ENCODE results near the gene TSHZ2.
A peak's percentile ranks its signal among the peaks of the same experiment; 100 is the strongest.

Gene TSHZ2

GRCh38 chr20:53030061-53030460 lies 57.9 kb downstream of the TSHZ2 start:
- DNase-seq, result no peak

- DNase-seq, result no peak
Observed at GRCh38 chr20:53032046-53032445, 59.9 kb downstream of the TSHZ2 start.

DNA sequence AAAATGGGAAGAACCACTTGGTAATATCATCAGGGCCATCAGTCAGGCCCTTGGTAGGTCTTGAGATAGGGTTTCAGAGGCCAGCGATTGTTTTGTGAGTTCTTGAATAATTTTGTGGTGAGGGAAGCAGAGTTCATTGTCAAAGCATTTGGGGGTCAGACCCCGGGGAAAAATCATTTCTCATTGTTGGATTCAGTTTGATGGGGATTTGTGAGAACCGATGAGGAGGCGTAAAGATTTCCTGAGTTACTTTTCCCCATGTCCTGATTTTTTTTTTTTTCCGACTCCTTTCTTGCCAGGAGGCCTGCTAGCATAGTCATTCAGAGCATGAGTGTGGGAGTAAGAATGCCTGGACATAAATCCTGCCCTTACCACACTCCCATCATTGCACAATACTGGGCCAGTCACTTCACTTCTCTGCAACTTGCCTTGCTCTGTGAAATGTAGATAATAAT lies 60.3 kb downstream of the TSHZ2 start:
- DNase-seq, result no peak

- DNase-seq, result no peak
Observed at GRCh38 chr20:53033176-53033575, 61.0 kb downstream of the TSHZ2 start.

DNA sequence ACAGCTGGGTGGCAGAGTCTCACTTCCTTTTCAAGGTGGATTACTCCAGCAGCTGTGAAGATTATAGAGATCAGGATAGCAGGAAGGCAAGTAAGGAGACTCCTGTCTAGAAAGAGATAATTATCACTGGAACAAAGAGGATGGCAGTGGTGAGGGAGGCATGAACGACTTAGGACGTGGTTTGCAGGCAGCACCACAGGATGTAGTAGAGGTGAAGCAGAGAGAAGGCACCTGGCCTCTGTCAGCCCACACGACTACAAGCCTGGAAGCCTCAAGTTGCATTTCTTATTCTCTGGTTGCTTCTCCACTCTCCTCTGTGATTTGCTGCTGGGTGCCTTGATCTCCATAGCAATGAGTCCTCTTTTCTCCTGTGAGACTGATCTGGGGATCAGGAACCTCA lies 62.7 kb downstream of the TSHZ2 start:
- peak; percentile 65 for DNase-seq

- no peak for DNase-seq
Observed at GRCh38 chr20:53036992-53037391, 64.8 kb downstream of the TSHZ2 start.

- no peak for DNase-seq
Observed at GRCh38 chr20:53037621-53038020, 65.5 kb downstream of the TSHZ2 start.

GRCh38 chr20:53038299-53038698 lies 66.1 kb downstream of the TSHZ2 start:
- no peak for DNase-seq

- peak; percentile 62 for DNase-seq
Observed at GRCh38 chr20:53040693-53041589, 68.8 kb downstream of the TSHZ2 start.

DNA sequence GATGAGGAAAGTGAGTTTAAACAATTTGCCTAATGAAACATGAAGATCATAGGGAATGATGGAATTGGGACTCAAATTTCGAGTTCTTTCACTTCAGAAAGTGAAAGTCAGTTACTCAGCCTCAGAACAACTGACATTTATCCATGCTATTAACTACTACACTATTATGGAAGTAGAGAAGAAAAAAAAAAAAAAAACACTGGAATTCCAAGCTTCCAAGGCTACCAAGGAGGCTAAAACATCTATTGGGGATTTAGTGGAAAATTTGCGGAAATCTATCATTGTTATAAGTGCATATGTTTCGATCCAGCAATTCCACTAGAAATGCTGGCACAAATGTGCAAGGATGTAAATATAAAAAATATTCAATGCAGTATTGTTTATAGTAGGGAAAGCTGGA lies 70.4 kb downstream of the TSHZ2 start:
- DNase-seq, result no peak

- DNase-seq, result no peak
Observed at GRCh38 chr20:53044296-53044695, 72.1 kb downstream of the TSHZ2 start.

GRCh38 chr20:53045941-53046340 lies 73.8 kb downstream of the TSHZ2 start:
- DNase-seq, result no peak

- DNase-seq, result no peak
Observed at GRCh38 chr20:53047203-53047602, 75.0 kb downstream of the TSHZ2 start.

GRCh38 chr20:53048387-53048786 lies 76.2 kb downstream of the TSHZ2 start:
- no peak for DNase-seq

GRCh38 chr20:53050338-53050737 lies 78.2 kb downstream of the TSHZ2 start:
- DNase-seq, result no peak

GRCh38 chr20:53052380-53052779 lies 80.2 kb downstream of the TSHZ2 start:
- DNase-seq, result no peak

DNA sequence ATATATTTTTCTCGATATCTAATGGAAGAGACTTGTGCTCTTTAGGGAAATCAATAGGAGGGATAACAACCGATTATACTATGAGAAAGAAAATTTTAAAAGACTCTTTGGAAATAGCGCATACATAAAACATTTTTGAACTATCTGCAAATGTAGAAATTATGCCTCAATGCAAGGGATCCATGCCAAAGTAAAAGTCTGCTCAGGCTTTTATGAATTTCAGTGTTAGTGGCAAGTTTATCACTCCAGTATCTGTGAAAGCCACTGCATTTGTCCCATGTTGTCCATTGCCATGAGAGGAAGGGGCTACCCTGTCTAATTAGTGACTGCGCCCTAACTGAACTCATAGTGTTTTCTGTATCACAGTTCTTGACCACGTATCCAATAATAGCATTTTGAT lies 81.4 kb downstream of the TSHZ2 start:
- DNase-seq, result no peak

DNA sequence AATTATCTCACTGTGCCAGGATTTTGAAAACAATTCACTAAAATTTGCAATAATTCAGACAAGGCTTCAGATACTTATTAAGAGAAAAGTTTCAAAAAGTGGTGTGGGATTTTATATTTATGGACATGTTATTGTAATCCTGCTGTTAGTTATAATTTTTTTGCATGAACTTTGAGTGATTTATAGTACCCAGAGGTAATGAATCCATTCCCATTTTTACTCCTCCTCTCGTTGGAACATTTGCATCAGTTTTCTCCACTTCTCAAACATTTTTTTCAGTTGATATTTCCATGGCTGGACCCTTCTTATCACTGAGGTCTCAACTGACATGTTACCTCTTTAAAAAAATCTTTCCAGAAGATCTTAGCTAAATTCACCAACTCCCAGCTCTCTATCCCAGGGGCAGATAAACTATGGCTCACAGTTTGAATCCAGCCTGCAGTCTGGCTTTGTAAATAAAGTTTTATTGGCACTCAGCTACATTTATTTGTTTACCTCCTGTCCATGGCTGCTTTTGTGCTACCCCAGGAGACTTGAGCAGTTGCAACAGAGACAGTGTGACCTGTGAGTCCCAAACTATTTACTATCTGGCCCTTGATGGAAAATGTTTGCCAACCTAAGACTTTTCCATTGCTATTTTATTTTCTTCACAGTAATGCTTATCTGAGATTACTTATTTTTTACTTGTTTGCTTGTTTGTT lies 83.4 kb downstream of the TSHZ2 start:
- DNase-seq, result no peak

GRCh38 chr20:53057579-53057978 lies 85.4 kb downstream of the TSHZ2 start:
- no peak for DNase-seq

DNA sequence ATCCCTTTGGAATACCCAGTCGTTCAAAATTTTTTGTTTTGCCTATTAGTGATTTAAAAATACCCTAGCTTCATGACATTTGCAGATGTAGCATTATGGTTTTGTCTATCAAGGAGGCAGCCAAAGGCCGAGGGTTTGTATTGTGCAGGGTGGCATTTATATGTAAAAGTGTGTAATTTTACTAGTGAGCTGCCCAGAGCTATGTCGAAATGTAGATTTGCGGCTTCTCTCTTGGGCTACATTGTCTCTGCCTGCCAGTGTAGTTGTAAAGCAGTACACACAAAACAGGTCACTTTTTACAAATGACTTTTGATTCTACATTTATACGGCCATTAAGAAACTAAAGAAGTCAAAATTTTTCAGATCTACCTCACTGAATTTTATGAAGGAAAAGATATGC lies 87.7 kb downstream of the TSHZ2 start:
- no peak for DNase-seq

DNA sequence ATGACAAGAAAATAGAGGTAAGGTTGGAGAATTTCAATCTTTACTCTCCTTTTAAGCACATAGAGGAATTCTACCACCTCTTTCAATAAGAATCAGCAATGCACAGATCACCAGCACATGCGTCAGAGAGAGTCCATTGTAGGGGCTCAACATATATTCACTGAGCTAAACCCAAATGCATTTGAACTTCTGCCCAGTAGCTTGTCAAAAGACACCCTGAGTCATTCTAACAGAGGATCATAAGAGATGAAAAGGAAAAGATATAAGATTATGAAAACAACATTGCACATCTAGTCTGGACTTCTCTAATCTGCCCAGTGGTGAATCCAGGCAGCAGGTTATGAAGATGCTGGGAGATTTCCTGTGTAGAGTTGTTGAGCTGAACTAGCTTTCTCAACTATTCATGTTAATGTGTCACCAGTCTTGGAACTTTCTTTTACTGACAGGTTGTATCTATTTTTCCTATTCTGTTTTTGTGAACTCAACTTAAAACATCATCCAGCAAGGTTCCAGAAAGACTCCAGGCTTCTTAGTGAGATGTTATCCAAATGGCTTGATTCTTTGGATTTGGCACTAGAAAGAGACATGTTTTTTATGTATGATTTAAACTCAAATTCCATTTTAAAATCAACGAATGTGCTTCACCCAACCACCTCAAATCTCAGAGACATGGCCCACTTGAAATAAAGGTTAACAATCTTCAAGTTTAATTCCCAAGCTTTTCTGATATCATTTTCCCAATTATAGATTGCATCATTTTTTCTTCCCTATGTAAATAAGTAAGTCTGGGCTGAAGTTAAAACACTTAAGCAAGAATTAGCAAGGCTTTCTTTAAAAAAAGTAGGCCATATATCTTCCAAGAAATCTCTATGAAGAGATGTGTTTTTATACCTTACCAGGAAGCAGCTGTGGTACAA lies 89.3 kb downstream of the TSHZ2 start:
- DNase-seq, result no peak

DNA sequence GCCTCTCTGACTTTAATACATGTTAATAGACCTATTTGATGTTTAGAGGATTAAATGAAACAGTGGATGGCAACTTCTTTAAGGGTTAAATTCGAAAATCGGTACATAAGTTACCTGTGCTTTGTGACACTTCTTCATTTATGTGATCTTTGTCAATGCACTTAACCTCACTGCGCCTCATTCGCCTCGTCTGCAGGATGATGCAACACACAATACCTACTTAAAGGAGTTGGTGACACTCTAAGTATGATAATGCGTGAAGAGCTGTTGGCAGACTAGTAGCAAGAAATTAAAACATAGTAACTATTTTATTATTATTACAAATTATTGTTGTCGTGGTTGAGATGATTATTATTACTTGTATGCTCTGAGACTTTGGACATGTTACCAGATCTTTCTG lies 92.8 kb downstream of the TSHZ2 start:
- peak; percentile 77 for DNase-seq

DNA sequence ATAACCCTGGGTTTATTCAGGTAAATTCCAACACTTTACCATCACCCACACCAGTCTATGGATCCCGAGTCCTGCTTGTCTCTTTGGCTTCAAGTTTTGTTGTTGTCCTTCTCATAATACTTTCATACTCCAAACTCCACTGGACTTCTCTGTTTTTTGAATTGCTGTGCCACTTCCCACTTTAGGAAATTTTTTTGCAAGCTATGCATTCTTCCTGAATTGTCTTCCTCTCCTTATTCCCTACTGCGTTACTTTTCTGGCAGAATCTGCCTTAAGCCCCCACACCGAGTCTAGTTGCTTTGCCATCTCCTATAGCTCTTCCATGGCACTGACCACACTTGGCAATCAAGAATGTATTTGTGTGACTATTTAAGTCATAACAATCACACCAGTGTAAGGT lies 96.1 kb downstream of the TSHZ2 start:
- peak; percentile 14 for DNase-seq

Measured in NCI-H82 (cell line).